ENCODE results near the gene OXSR1. TPM values are rescaled to one million over a fixed set of nuclear protein-coding genes. Genes with fewer than 3 reads are reported as not detected.

The OXSR1 gene
- total RNA-seq, 6 experiments from 2014 or later, result 12.0 to 20.3 (median 15.2) TPM

GRCh38 chr3:38146504-38146903 is 18.8 kb upstream of the OXSR1 start:
- Histone ChIP-seq H3K27me3 (no peaks in the 10 kb centered on the region), H3K36me3 (peaks cover 0 to 8% (median 2%) of the 10 kb centered on the region in 4 donors), H3K4me1 (no peaks in the 10 kb centered on the region), H3K9me3 (no peaks in the 10 kb centered on the region), H3K4me3 (no peak overlapping the region), H3K27ac (no peak overlapping the region)
- no peak for ATAC-seq
- no peak for DNase-seq
- 85% methylated on average over 2 of the region's 2 CpGs for WGBS (ENCODE audit: insufficient coverage, low coverage, low lambda C conversion rate, missing lambda C conversion rate)
- intact Hi-C loops (cut with DNase I), result no loop called here
- TF ChIP-seq, protein P1, sequence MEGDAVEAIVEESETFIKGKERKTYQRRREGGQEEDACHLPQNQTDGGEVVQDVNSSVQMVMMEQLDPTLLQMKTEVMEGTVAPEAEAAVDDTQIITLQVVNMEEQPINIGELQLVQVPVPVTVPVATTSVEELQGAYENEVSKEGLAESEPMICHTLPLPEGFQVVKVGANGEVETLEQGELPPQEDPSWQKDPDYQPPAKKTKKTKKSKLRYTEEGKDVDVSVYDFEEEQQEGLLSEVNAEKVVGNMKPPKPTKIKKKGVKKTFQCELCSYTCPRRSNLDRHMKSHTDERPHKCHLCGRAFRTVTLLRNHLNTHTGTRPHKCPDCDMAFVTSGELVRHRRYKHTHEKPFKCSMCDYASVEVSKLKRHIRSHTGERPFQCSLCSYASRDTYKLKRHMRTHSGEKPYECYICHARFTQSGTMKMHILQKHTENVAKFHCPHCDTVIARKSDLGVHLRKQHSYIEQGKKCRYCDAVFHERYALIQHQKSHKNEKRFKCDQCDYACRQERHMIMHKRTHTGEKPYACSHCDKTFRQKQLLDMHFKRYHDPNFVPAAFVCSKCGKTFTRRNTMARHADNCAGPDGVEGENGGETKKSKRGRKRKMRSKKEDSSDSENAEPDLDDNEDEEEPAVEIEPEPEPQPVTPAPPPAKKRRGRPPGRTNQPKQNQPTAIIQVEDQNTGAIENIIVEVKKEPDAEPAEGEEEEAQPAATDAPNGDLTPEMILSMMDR (IDR thresholded peaks at IDR 0.05), result no peak
- no peak for TF ChIP-seq POLR2A (IDR thresholded peaks at IDR 0.05)

- ATAC-seq, result peak in 2 of 4 donors; percentile 22 to 31
Observed at GRCh38 chr3:38147421-38147820, 17.9 kb upstream of the OXSR1 start.

GRCh38 chr3:38148311-38148882 is 16.9 kb upstream of the OXSR1 start:
- intact Hi-C loops (cut with DNase I), result no loop called here
- Histone ChIP-seq H3K4me1 (no peaks in the 10 kb centered on the region), H3K4me3 (no peak overlapping the region), H3K27me3 (no peaks in the 10 kb centered on the region), H3K9me3 (no peaks in the 10 kb centered on the region), H3K27ac (no peak overlapping the region), H3K36me3 (no peaks in the 10 kb centered on the region)
- TF ChIP-seq, protein P1 (IDR thresholded peaks at IDR 0.05), result no peak
- no peak for TF ChIP-seq POLR2A (IDR thresholded peaks at IDR 0.05)
- ATAC-seq (peak in 3 of 4 donors; percentile 13 to 53 (median 33)), DNase-seq (no peak)
- WGBS (ENCODE audit: insufficient coverage, low coverage, low lambda C conversion rate, missing lambda C conversion rate), result 50% methylated on average over 4 of the region's 5 CpGs

More at GRCh38 chr3:38147421-38147820, 17.9 kb upstream of the OXSR1 start:
- H3K27ac ChIP-seq, result no peak overlapping the region
- TF ChIP-seq, protein P1 (IDR thresholded peaks at IDR 0.05), result no peak
- no peak for TF ChIP-seq POLR2A (IDR thresholded peaks at IDR 0.05)
- H3K4me3 ChIP-seq, result no peak overlapping the region
- 59% methylated on average over 3 of the region's 3 CpGs for WGBS (ENCODE audit: insufficient coverage, low coverage, low lambda C conversion rate, missing lambda C conversion rate)
- no peak for DNase-seq
- no peaks in the 10 kb centered on the region for H3K4me1 ChIP-seq
- intact Hi-C loops (cut with DNase I), result no loop called here
- H3K36me3 ChIP-seq, result no peaks in the 10 kb centered on the region
- H3K9me3 ChIP-seq, result no peaks in the 10 kb centered on the region
- no peaks in the 10 kb centered on the region for H3K27me3 ChIP-seq

DNA sequence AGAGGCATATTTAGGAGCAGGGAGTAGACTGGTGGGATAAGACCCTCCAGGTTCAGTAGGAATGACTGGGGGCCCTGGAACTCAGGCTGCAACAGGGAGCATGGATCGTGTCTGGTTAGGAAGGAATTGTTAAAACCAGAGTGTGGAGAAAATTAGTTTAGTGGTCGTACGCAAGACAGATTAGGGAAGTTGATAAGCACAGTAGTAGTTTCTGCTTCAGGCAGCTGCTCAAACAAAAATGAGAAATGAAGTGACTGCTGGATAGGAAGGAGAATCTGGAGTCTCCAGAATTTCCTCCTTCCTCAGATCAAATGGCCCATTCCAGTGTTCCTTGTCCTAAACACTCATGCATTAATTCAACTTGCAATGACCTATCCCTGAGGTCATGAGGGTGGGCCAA is 15.6 kb upstream of the OXSR1 start:
- H3K4me1 ChIP-seq, result no peaks in the 10 kb centered on the region
- intact Hi-C loops (cut with DNase I), result no loop called here
- no peaks in the 10 kb centered on the region for H3K36me3 ChIP-seq
- no peak overlapping the region for H3K4me3 ChIP-seq
- 50% methylated on average over 3 of the region's 3 CpGs for WGBS (ENCODE audit: insufficient coverage, low coverage, low lambda C conversion rate, missing lambda C conversion rate)
- TF ChIP-seq POLR2A (IDR thresholded peaks at IDR 0.05), result no peak
- TF ChIP-seq, protein P1 (IDR thresholded peaks at IDR 0.05), result no peak
- H3K9me3 ChIP-seq, result no peaks in the 10 kb centered on the region
- ATAC-seq, result peak in 1 of 4 donors; percentile 34
- DNase-seq, result no peak
- no peaks in the 10 kb centered on the region for H3K27me3 ChIP-seq
- peak overlapping the region in 1 of 3 donors; percentile 9 for H3K27ac ChIP-seq
